Skeletal muscle tissue (tissue), 4 donors: Measurements from ENCODE around the gene KCNJ10. TPM values are rescaled to one million over a fixed set of nuclear protein-coding genes. Genes with fewer than 3 reads are reported as not detected.

ENCODE experiments used
- H3K27ac ChIP-seq: one replicate; pipeline ENCODE4 v1.7.0; 2013; ENCODE audit warnings: mild to moderate bottlenecking, low read depth, low read length, inconsistent platforms
- H3K27me3 ChIP-seq, 3 donors: one replicate each; pipeline ENCODE4 v1.7.0; 2013; ENCODE audit warnings: low read length in 3 of 3; ENCODE audit not compliant: control insufficient read depth in 3 of 3, insufficient read depth in 3 of 3
- H3K36me3 ChIP-seq, 3 donors: one replicate each; pipeline ENCODE4 v1.7.0; 2013; ENCODE audit warnings: low read length in 3 of 3; ENCODE audit not compliant: control insufficient read depth in 3 of 3, insufficient read depth in 3 of 3
- H3K4me1 ChIP-seq, 3 donors: one replicate each; pipeline ENCODE4 v1.7.0; 2013; ENCODE audit warnings: low read length in 3 of 3, mild to moderate bottlenecking in 3 of 3; ENCODE audit not compliant: control insufficient read depth in 3 of 3, insufficient read depth in 3 of 3
- H3K4me3 ChIP-seq, 3 donors: one replicate each; pipeline ENCODE4 v1.7.0; 2013; ENCODE audit warnings: low read length in 3 of 3
- H3K9ac ChIP-seq, 3 donors: one replicate each; pipeline ENCODE4 v1.7.0; 2013; ENCODE audit warnings: low read length in 3 of 3, mild to moderate bottlenecking in 3 of 3, moderate library complexity in 2 of 3, low read depth in 1 of 3
- H3K9me3 ChIP-seq, 3 donors: one replicate each; pipeline ENCODE4 v1.7.0; 2013; ENCODE audit warnings: low read length in 3 of 3; ENCODE audit not compliant: control insufficient read depth in 3 of 3
- total RNA-seq: library from RNA; depleted of rRNA; stranded (reverse); fragments of >200 nt; gene quantifications from one replicate; pipeline ENCODE4 v1.2.3, GENCODE V29; 2014
- donor health status: Osteomylitis.

Gene KCNJ10
- total RNA-seq, 1 donor from 2014 or later, result 0.52 TPM

DNA sequence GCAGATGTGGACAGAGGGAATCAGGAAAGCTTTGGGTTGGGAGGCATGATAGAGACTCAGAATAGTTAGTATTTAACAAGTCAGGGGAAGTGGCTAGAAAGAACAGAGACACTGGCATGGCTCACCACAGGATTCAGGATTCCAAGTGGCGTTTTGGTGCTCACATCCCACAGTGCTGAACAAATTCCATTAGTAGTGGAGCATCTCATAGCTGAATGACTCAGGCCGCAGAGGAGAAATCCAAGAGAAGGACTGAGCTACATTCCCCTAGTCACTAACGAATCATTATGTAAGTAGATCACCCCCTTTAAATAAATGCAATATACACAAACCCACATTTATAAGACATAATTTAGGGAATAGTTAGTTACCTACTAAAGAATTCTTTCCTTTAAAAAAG, 6.3 kb upstream of the KCNJ10 start:
- Histone ChIP-seq H3K9ac (no peak overlapping the region), H3K4me1 (peaks cover 8 to 11% (median 9%) of the 10 kb centered on the region in 3 donors), H3K36me3 (no peaks in the 10 kb centered on the region), H3K27ac (no peak overlapping the region), H3K9me3 (no peaks in the 10 kb centered on the region), H3K27me3 (peaks cover 3 to 10% (median 4%) of the 10 kb centered on the region in 3 donors), H3K4me3 (no peak overlapping the region)

- peaks cover under 1 to 8% (median 5%) of the 10 kb centered on the region in 3 donors for H3K27me3 ChIP-seq
- no peak overlapping the region for H3K27ac ChIP-seq
- H3K4me1 ChIP-seq, result peaks cover 9 to 13% (median 12%) of the 10 kb centered on the region in 3 donors
- H3K4me3 ChIP-seq, result no peak overlapping the region
- no peaks in the 10 kb centered on the region for H3K9me3 ChIP-seq
- H3K9ac ChIP-seq, result no peak overlapping the region
- no peaks in the 10 kb centered on the region for H3K36me3 ChIP-seq
These were observed 5.9 kb upstream of the KCNJ10 start for GRCh38 chr1:160075836-160076235.

DNA sequence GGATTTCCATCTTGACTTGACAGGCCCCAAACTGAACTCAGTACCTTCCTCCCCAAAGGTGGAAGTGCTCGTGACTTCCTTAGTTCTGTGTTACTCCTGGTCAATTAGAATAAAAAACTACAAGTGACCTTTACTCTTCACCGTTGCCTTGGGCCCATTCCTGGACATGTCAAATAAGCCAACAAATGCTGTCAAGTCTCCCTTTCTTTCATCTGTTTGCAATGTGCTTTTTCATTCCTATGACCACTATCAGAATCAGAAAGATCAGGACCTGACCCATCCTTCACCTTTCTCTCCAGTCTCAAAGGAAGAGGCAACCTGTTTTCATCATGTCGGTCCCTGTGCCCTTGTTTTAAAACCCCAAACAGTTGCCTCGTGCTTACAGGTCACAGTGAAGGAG, 4.9 kb upstream of the KCNJ10 start:
- Histone ChIP-seq H3K27me3 (peaks cover 0 to 6% (median 0%) of the 10 kb centered on the region in 3 donors), H3K27ac (no peak overlapping the region), H3K4me3 (no peak overlapping the region), H3K9ac (no peak overlapping the region), H3K4me1 (peaks cover 15 to 20% (median 18%) of the 10 kb centered on the region in 3 donors), H3K36me3 (no peaks in the 10 kb centered on the region), H3K9me3 (no peaks in the 10 kb centered on the region)

DNA sequence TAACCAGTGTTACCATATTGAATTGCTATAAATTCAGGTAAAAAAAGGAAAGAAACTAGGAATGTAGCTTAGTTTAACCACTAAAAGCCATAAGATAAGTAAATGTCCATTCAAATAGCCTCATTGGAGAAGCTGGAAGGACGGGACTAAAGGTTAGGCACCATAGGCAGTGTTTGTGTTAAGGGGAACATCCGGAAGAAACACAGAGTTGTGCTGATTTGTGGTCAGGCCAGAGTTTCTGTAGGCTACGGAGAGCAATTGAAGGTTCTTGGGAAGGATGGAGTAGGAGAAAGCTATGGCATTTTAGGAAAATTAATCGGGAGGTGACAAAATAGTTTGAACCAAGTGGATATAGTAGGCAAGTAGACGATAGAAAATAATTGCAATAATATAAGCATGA, 1.3 kb upstream of the KCNJ10 start:
- Histone ChIP-seq H3K9me3 (no peaks in the 10 kb centered on the region), H3K9ac (no peak overlapping the region), H3K27ac (no peak overlapping the region), H3K27me3 (peaks cover 0 to 6% (median 0%) of the 10 kb centered on the region in 3 donors), H3K4me1 (peaks cover 7 to 12% (median 7%) of the 10 kb centered on the region in 3 donors), H3K36me3 (no peaks in the 10 kb centered on the region), H3K4me3 (no peak overlapping the region)

GRCh38 chr1:160070243-160071163, 543 bp upstream of the KCNJ10 start:
- H3K27me3 ChIP-seq, result peaks cover 0 to 6% (median 0%) of the 10 kb centered on the region in 3 donors
- H3K4me3 ChIP-seq, result peak overlapping the region; percentile 85 to 90 (median 88)
- H3K9ac ChIP-seq, result peak overlapping the region; percentile 52 to 74 (median 72)
- no peak overlapping the region for H3K27ac ChIP-seq
- no peaks in the 10 kb centered on the region for H3K9me3 ChIP-seq
- H3K4me1 ChIP-seq, result peaks cover 7 to 12% (median 7%) of the 10 kb centered on the region in 3 donors
- H3K36me3 ChIP-seq, result no peaks in the 10 kb centered on the region

DNA sequence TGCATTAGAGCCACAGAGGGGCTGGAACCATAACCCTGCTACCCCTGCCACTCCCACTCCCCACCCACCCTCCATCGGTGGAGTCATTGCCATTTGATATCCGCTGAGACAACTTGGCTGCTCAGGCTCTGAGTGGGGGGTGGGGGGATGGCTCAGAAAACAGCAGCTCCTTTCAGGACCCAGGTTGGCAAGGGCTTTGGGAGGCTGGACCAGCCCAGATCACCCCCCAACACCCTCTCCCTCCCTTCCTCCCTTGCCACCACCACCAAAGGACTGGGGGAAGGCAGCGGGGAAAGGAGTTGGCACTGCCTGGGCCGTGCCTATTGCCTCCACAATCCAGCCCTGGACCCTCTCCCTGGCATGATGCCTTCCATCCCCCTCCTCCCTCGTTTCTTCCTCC, 1.7 kb downstream of the KCNJ10 start:
- Histone ChIP-seq H3K4me3 (no peak overlapping the region), H3K9me3 (no peaks in the 10 kb centered on the region), H3K36me3 (no peaks in the 10 kb centered on the region), H3K27me3 (peaks cover 0 to 6% (median 0%) of the 10 kb centered on the region in 3 donors), H3K9ac (no peak overlapping the region), H3K4me1 (peaks cover 7 to 12% (median 7%) of the 10 kb centered on the region in 3 donors), H3K27ac (no peak overlapping the region)

GRCh38 chr1:160066829-160067745, 2.9 kb downstream of the KCNJ10 start:
- peaks cover 0 to 6% (median 0%) of the 10 kb centered on the region in 3 donors for H3K27me3 ChIP-seq
- peaks cover 7 to 12% (median 7%) of the 10 kb centered on the region in 3 donors for H3K4me1 ChIP-seq
- H3K27ac ChIP-seq, result no peak overlapping the region
- no peaks in the 10 kb centered on the region for H3K36me3 ChIP-seq
- no peak overlapping the region for H3K4me3 ChIP-seq
- H3K9me3 ChIP-seq, result no peaks in the 10 kb centered on the region
- H3K9ac ChIP-seq, result no peak overlapping the region

- Histone ChIP-seq H3K9ac (no peak overlapping the region), H3K4me1 (no peaks in the 10 kb centered on the region), H3K27ac (no peak overlapping the region), H3K36me3 (no peaks in the 10 kb centered on the region), H3K4me3 (no peak overlapping the region), H3K9me3 (no peaks in the 10 kb centered on the region), H3K27me3 (no peaks in the 10 kb centered on the region)
These were observed 5.2 kb downstream of the KCNJ10 start for GRCh38 chr1:160064746-160065145.

DNA sequence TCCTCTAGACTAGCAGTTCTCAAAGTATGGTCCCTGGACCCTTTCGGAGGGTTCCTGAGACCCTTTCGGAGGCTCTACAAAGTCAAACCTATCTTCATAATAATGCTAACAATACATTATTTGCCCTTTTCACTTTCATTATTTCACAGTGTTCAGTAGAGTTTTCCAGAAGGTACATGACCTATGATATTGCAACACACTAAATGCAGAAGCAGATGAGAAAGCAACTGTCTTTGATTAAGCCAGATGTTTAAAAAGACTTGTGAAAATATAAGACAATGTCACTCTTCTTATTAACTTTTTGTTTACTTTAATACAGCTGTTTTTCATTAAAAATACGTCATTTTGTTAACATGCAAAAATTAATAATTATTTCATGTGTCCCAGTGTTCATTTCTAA, 5.8 kb downstream of the KCNJ10 start:
- Histone ChIP-seq H3K4me3 (no peak overlapping the region), H3K36me3 (no peaks in the 10 kb centered on the region), H3K27ac (no peak overlapping the region), H3K27me3 (no peaks in the 10 kb centered on the region), H3K9me3 (no peaks in the 10 kb centered on the region), H3K9ac (no peak overlapping the region), H3K4me1 (no peaks in the 10 kb centered on the region)
